Superior temporal gyrus (tissue), 1 donor: ENCODE data around the gene IL6.
A peak's percentile ranks its signal among the peaks of the same experiment; 100 is the strongest.
"Not testable (repeated sequence)": the region's sequence is repeated elsewhere in the genome, so short reads cannot be mapped to it uniquely, and the experiment has no call there.

ENCODE experiments used
- DNase-seq: peaks from one replicate; pipeline ENCODE4 v3.0.0-alpha.2; 2016; ENCODE audit errors: extremely low spot score

IL6 gene

GRCh38 chr7:22703978-22704610 is 22.9 kb upstream of the IL6 start:
- DNase-seq, result not testable (repeated sequence)

- DNase-seq, result not testable (repeated sequence)
Measured at GRCh38 chr7:22704722-22705121, 22.3 kb upstream of the IL6 start.

GRCh38 chr7:22705874-22706273 is 21.1 kb upstream of the IL6 start:
- not testable (repeated sequence) for DNase-seq

GRCh38 chr7:22707026-22707691 is 19.8 kb upstream of the IL6 start:
- DNase-seq, result not testable (repeated sequence)

- not testable (repeated sequence) for DNase-seq
Measured at GRCh38 chr7:22708214-22708613, 18.8 kb upstream of the IL6 start.

GRCh38 chr7:22708677-22709061 is 18.3 kb upstream of the IL6 start:
- not testable (repeated sequence) for DNase-seq

- not testable (repeated sequence) for DNase-seq
Measured at GRCh38 chr7:22709062-22709829, 17.8 kb upstream of the IL6 start.

- no peak for DNase-seq
Measured at GRCh38 chr7:22709857-22710256, 17.1 kb upstream of the IL6 start.

GRCh38 chr7:22712999-22713398 is 14.0 kb upstream of the IL6 start:
- DNase-seq, result no peak

- no peak for DNase-seq
Measured at GRCh38 chr7:22713463-22713862, 13.5 kb upstream of the IL6 start.

GRCh38 chr7:22715969-22716368 is 11.0 kb upstream of the IL6 start:
- DNase-seq, result no peak

- DNase-seq, result no peak
Measured at GRCh38 chr7:22717760-22718159, 9.2 kb upstream of the IL6 start.

- DNase-seq, result no peak
Measured at GRCh38 chr7:22718200-22718711, 8.7 kb upstream of the IL6 start.

- DNase-seq, result no peak
Measured at GRCh38 chr7:22718911-22719420, 8.0 kb upstream of the IL6 start.

- no peak for DNase-seq
Measured at GRCh38 chr7:22720791-22721786, 5.9 kb upstream of the IL6 start.

- DNase-seq, result no peak
Measured at GRCh38 chr7:22722536-22723180, 4.3 kb upstream of the IL6 start.

- peak; percentile 26 for DNase-seq
Measured at GRCh38 chr7:22723181-22723601, 3.8 kb upstream of the IL6 start.

GRCh38 chr7:22723637-22724036 is 3.4 kb upstream of the IL6 start:
- no peak for DNase-seq

GRCh38 chr7:22724861-22725260 is 2.1 kb upstream of the IL6 start:
- DNase-seq, result no peak

GRCh38 chr7:22725585-22725984 is 1.4 kb upstream of the IL6 start:
- no peak for DNase-seq
